SHP77 treated with DMSO at 0.1 percent for 48 hours (cell line): Measurements from ENCODE around the gene AJM1.

Source experiments
- DNase-seq: peaks from one replicate; lab custom pipeline; 2025; lab: John Stamatoyannopoulos, UW

AJM1 gene

GRCh38 chr9:136808075-136808805, 34.0 kb upstream of the AJM1 start:
- DNase-seq = no peak

GRCh38 chr9:136808806-136809158, 33.5 kb upstream of the AJM1 start:
- DNase-seq = no peak

GRCh38 chr9:136814725-136815421, 27.4 kb upstream of the AJM1 start:
- no peak for DNase-seq

- DNase-seq = no peak
Observed at GRCh38 chr9:136815422-136815782, 26.9 kb upstream of the AJM1 start.

- no peak for DNase-seq
Observed at GRCh38 chr9:136820971-136821825, 21.1 kb upstream of the AJM1 start.

- DNase-seq = no peak
Observed at GRCh38 chr9:136821826-136822544, 20.3 kb upstream of the AJM1 start.

- DNase-seq = no peak
Observed at GRCh38 chr9:136823136-136824046, 18.9 kb upstream of the AJM1 start.

- no peak for DNase-seq
Observed at GRCh38 chr9:136824496-136825225, 17.6 kb upstream of the AJM1 start.

GRCh38 chr9:136825295-136826187, 16.7 kb upstream of the AJM1 start:
- no peak for DNase-seq

GRCh38 chr9:136826188-136826541, 16.1 kb upstream of the AJM1 start:
- no peak for DNase-seq

GRCh38 chr9:136826703-136827582, 15.3 kb upstream of the AJM1 start:
- DNase-seq = no peak

- DNase-seq = no peak
Observed at GRCh38 chr9:136827794-136828473, 14.3 kb upstream of the AJM1 start.

- DNase-seq = no peak
Observed at GRCh38 chr9:136828474-136829140, 13.7 kb upstream of the AJM1 start.

- DNase-seq = no peak
Observed at GRCh38 chr9:136829412-136829811, 12.9 kb upstream of the AJM1 start.

GRCh38 chr9:136829981-136830885, 12.0 kb upstream of the AJM1 start:
- no peak for DNase-seq

GRCh38 chr9:136831002-136831719, 11.1 kb upstream of the AJM1 start:
- DNase-seq = no peak
